ENCODE measurements around the gene CNN3.

The CNN3 gene

GRCh38 chr1:94969137-94969536 is 42.2 kb upstream of the CNN3 start:
- Mint-ChIP-seq H3K4me1 (peaks cover 47% of the 10 kb centered on the region), H3K9me3 (no peaks in the 10 kb centered on the region), H3K36me3 (ENCODE audit: low read depth) (no peaks in the 10 kb centered on the region), H3K27ac (peak overlapping the region in 1 of 3 experiments; percentile 51), H3K4me3 (no peak overlapping the region), H3K27me3 (ENCODE audit: low read depth) (no peaks in the 10 kb centered on the region)
- no peak for TF ChIP-seq CTCF (IDR thresholded peaks at IDR 0.05; ENCODE audit: unreplicated experiment in 3 of 3)

- Mint-ChIP-seq H3K4me3 (no peak overlapping the region), H3K27ac (peak overlapping the region; percentile 37 to 77 (median 64)), H3K4me1 (peaks cover 41% of the 10 kb centered on the region), H3K9me3 (no peaks in the 10 kb centered on the region), H3K27me3 (ENCODE audit: low read depth) (no peaks in the 10 kb centered on the region), H3K36me3 (ENCODE audit: low read depth) (peaks cover 3% of the 10 kb centered on the region)
- TF ChIP-seq CTCF (IDR thresholded peaks at IDR 0.05; ENCODE audit: unreplicated experiment in 3 of 3): no peak
These were observed 39.1 kb upstream of the CNN3 start for GRCh38 chr1:94966033-94966432.

- Mint-ChIP-seq H3K9me3 (no peaks in the 10 kb centered on the region), H3K4me1 (peaks cover 28% of the 10 kb centered on the region), H3K27ac (peak overlapping the region in 1 of 3 experiments; percentile 24), H3K27me3 (ENCODE audit: low read depth) (no peaks in the 10 kb centered on the region), H3K4me3 (no peak overlapping the region), H3K36me3 (ENCODE audit: low read depth) (peaks cover 3% of the 10 kb centered on the region)
- TF ChIP-seq CTCF (IDR thresholded peaks at IDR 0.05; ENCODE audit: unreplicated experiment in 3 of 3): no peak
These were observed 37.0 kb upstream of the CNN3 start for GRCh38 chr1:94963864-94964263.

- TF ChIP-seq CTCF (IDR thresholded peaks at IDR 0.05; ENCODE audit: unreplicated experiment in 3 of 3): no peak
- Mint-ChIP-seq H3K4me3 (peak overlapping the region in 2 of 3 experiments; percentile 77 to 83), H3K27ac (peak overlapping the region; percentile 94 to 98 (median 95)), H3K4me1 (peaks cover 19% of the 10 kb centered on the region), H3K27me3 (ENCODE audit: low read depth) (no peaks in the 10 kb centered on the region), H3K36me3 (ENCODE audit: low read depth) (peaks cover 3% of the 10 kb centered on the region), H3K9me3 (no peaks in the 10 kb centered on the region)
These were observed 35.7 kb upstream of the CNN3 start for GRCh38 chr1:94962409-94963265.

- Mint-ChIP-seq H3K4me1 (peaks cover 23% of the 10 kb centered on the region), H3K27me3 (ENCODE audit: low read depth) (no peaks in the 10 kb centered on the region), H3K9me3 (no peaks in the 10 kb centered on the region), H3K27ac (peak overlapping the region; percentile 80 to 95 (median 94)), H3K36me3 (ENCODE audit: low read depth) (peaks cover 3% of the 10 kb centered on the region), H3K4me3 (peak overlapping the region in 1 of 3 experiments; percentile 46)
- TF ChIP-seq CTCF (IDR thresholded peaks at IDR 0.05; ENCODE audit: unreplicated experiment in 3 of 3): no peak
These were observed 35.1 kb upstream of the CNN3 start for GRCh38 chr1:94961988-94962387.

- TF ChIP-seq CTCF (IDR thresholded peaks at IDR 0.05; ENCODE audit: unreplicated experiment in 3 of 3): no peak
These were observed 34.7 kb upstream of the CNN3 start for GRCh38 chr1:94961582-94961981.

More at GRCh38 chr1:94961582-94961981, 34.7 kb upstream of the CNN3 start:
- peak overlapping the region in 2 of 3 experiments; percentile 80 to 94 for H3K27ac Mint-ChIP-seq
- peaks cover 3% of the 10 kb centered on the region for H3K36me3 Mint-ChIP-seq (ENCODE audit: low read depth)
- H3K4me1 Mint-ChIP-seq: peaks cover 26% of the 10 kb centered on the region
- H3K4me3 Mint-ChIP-seq: no peak overlapping the region
- no peaks in the 10 kb centered on the region for H3K27me3 Mint-ChIP-seq (ENCODE audit: low read depth)
- no peaks in the 10 kb centered on the region for H3K9me3 Mint-ChIP-seq

Data from nephron (organoid).